Measurements from ENCODE around the gene RSKR. TPM values are rescaled to one million over a fixed set of nuclear protein-coding genes. Genes with fewer than 3 reads are reported as not detected.

RSKR gene
- total RNA-seq, 2 donors from 2014 or later = 29.7 to 32.2 TPM

GRCh38 chr17:28573966-28574480, 40.0 kb downstream of the RSKR start:
- no peaks in the 10 kb centered on the region for H3K9me3 Mint-ChIP-seq
- H3K27ac Mint-ChIP-seq = no peak overlapping the region
- peaks cover 14 to 43% of the 10 kb centered on the region in 2 donors for H3K36me3 Mint-ChIP-seq
- ATAC-seq = no peak
- DNase-seq (ENCODE audit: low spot score in 2 of 2) = no peak

GRCh38 chr17:28573521-28573920, 40.5 kb downstream of the RSKR start:
- H3K9me3 Mint-ChIP-seq = no peaks in the 10 kb centered on the region
- ATAC-seq = no peak
- H3K36me3 Mint-ChIP-seq = peaks cover 9 to 38% of the 10 kb centered on the region in 2 donors
- DNase-seq (ENCODE audit: low spot score in 2 of 2) = no peak
- no peak overlapping the region for H3K27ac Mint-ChIP-seq

GRCh38 chr17:28573040-28573380, 41.0 kb downstream of the RSKR start:
- DNase-seq (ENCODE audit: low spot score in 2 of 2) (no peak), ATAC-seq (no peak)
- H3K27ac Mint-ChIP-seq = no peak overlapping the region
- H3K36me3 Mint-ChIP-seq = peaks cover 9 to 37% of the 10 kb centered on the region in 2 donors
- no peaks in the 10 kb centered on the region for H3K9me3 Mint-ChIP-seq

GRCh38 chr17:28572259-28573039, 41.5 kb downstream of the RSKR start:
- DNase-seq (ENCODE audit: low spot score in 2 of 2) (no peak), ATAC-seq (no peak)
- Mint-ChIP-seq H3K9me3 (no peaks in the 10 kb centered on the region), H3K27ac (peak overlapping the region; percentile 70 to 93), H3K36me3 (peaks cover 9 to 37% of the 10 kb centered on the region in 2 donors)

GRCh38 chr17:28571361-28572122, 42.4 kb downstream of the RSKR start, which contains the start of gene PIGS:
Gene PIGS, minus strand, starts transcription at chr17:28571524. Its CDS starts 28 bp downstream, at chr17:28571496.
- Mint-ChIP-seq H3K27ac (peak within 1 kb of the TSS; percentile 93 to 98), H3K36me3 (peaks cover 9 to 29% of the 10 kb centered on the region in 2 donors), H3K9me3 (no peaks in the 10 kb centered on the region)
- peak; percentile 98 for ATAC-seq
- DNase-seq (ENCODE audit: low spot score in 2 of 2) = peak; percentile 90 to 92

GRCh38 chr17:28570716-28571360, 43.1 kb downstream of the RSKR start:
- peak; percentile 51 to 56 for ATAC-seq
- peaks cover 9 to 22% of the 10 kb centered on the region in 2 donors for H3K36me3 Mint-ChIP-seq
- H3K27ac Mint-ChIP-seq = peak overlapping the region; percentile 93 to 98
- DNase-seq (ENCODE audit: low spot score in 2 of 2) = peak in 1 of 2 donors; percentile 50
- no peaks in the 10 kb centered on the region for H3K9me3 Mint-ChIP-seq

- no peak for ATAC-seq
- H3K36me3 Mint-ChIP-seq = peaks cover 9 to 21% of the 10 kb centered on the region in 2 donors
- peak overlapping the region; percentile 5 to 44 for H3K27ac Mint-ChIP-seq
- no peak for DNase-seq (ENCODE audit: low spot score in 2 of 2)
- no peaks in the 10 kb centered on the region for H3K9me3 Mint-ChIP-seq
These were observed 44.5 kb downstream of the RSKR start for GRCh38 chr17:28569446-28569845.

- peak overlapping the region; percentile 24 to 73 for H3K27ac Mint-ChIP-seq
- no peaks in the 10 kb centered on the region for H3K9me3 Mint-ChIP-seq
- ATAC-seq = no peak
- H3K36me3 Mint-ChIP-seq = peaks cover 9 to 23% of the 10 kb centered on the region in 2 donors
- DNase-seq (ENCODE audit: low spot score in 2 of 2) = no peak
These were observed 46.4 kb downstream of the RSKR start for GRCh38 chr17:28567604-28568003.

- H3K36me3 Mint-ChIP-seq = peaks cover 5 to 14% of the 10 kb centered on the region in 2 donors
- DNase-seq (ENCODE audit: low spot score in 2 of 2) (no peak), ATAC-seq (no peak)
- no peaks in the 10 kb centered on the region for H3K9me3 Mint-ChIP-seq
- peak overlapping the region in 1 of 2 donors; percentile 6 for H3K27ac Mint-ChIP-seq
These were observed 50.5 kb downstream of the RSKR start for GRCh38 chr17:28563475-28563874.

Other genes with a start within 250 kb of the RSKR start
- gene SEBOX, start 249.0 kb downstream of the RSKR start, total RNA-seq = not detected
- under 1 TPM; 0.34 to 0.53 TPM for gene VTN, start 243.9 kb downstream of the RSKR start, total RNA-seq
- 10 to 100 TPM; 13.9 to 29.5 TPM for gene SARM1, start 242.5 kb downstream of the RSKR start, total RNA-seq
- gene SLC46A1, start 208.0 kb downstream of the RSKR start, total RNA-seq = 1 to 10 TPM; 1.8 to 3.6 TPM
- not detected for gene SLC13A2, start 140.5 kb downstream of the RSKR start, total RNA-seq
- gene FOXN1, start 107.8 kb downstream of the RSKR start, total RNA-seq = not detected
- gene UNC119, start 61.6 kb downstream of the RSKR start, total RNA-seq = 10 to 100 TPM; 53.0 to 56.6 TPM
- gene PIGS, start 42.7 kb downstream of the RSKR start, total RNA-seq = 10 to 100 TPM; 39.6 to 44.1 TPM
- gene ALDOC, start 37.3 kb downstream of the RSKR start, total RNA-seq = 100 to 1,000 TPM in 1 of 2 donors, 10 to 100 TPM in 1; 41.6 to 220 TPM
- 100 to 1,000 TPM; 150 to 326 TPM for gene SPAG5, start 15.2 kb downstream of the RSKR start, total RNA-seq
- gene BLTP2, start 31.0 kb upstream of the RSKR start, total RNA-seq = 100 to 1,000 TPM; 155 to 156 TPM
- 10 to 100 TPM; 43.5 to 46.2 TPM for gene SDF2, start 47.7 kb upstream of the RSKR start, total RNA-seq
- gene SUPT6H, start 48.0 kb upstream of the RSKR start, total RNA-seq = 10 to 100 TPM; 70.0 to 91.8 TPM
- gene PROCA1, start 97.7 kb upstream of the RSKR start, total RNA-seq = 1 to 10 TPM; 5.7 to 6.4 TPM
- 10 to 100 TPM; 20.5 to 46.4 TPM for gene RAB34, start 103.7 kb upstream of the RSKR start, total RNA-seq
- gene RPL23A, start 105.8 kb upstream of the RSKR start, total RNA-seq = 1,000 to 10,000 TPM; 2,221 to 2,736 TPM
- gene TLCD1, start 112.0 kb upstream of the RSKR start, total RNA-seq = 10 to 100 TPM in 1 of 2 donors, 1 to 10 TPM in 1; 4.4 to 10.2 TPM
- gene NEK8, start 114.6 kb upstream of the RSKR start, total RNA-seq = 1 to 10 TPM; 5.3 to 6.4 TPM
- gene TRAF4, start 129.8 kb upstream of the RSKR start, total RNA-seq = 100 to 1,000 TPM in 1 of 2 donors, 10 to 100 TPM in 1; 88.3 to 168 TPM
- 10 to 100 TPM; 15.1 to 24.9 TPM for gene FAM222B, start 228.6 kb upstream of the RSKR start, total RNA-seq
- 10 to 100 TPM; 33.9 to 74.1 TPM for gene ERAL1, start 240.8 kb upstream of the RSKR start, total RNA-seq

Data from activated naive CD4-positive, alpha-beta T cell treated with anti-CD3 and anti-CD28 coated beads, Interleukin-2, amount 50 U/mL, for 72 hours (primary cell).